Cardiac atrium fibroblast (primary cell): Measurements from ENCODE around the gene SNRK. TPM values are rescaled to one million over a fixed set of nuclear protein-coding genes. Genes with fewer than 3 reads are reported as not detected.

Source experiments
- total RNA-seq: library from RNA; depleted of rRNA; stranded (reverse); fragments of >200 nt; gene quantifications from 2 replicates; pipeline ENCODE4 v1.2.3, GENCODE V29; 2015

SNRK gene
- 14.7 and 17.1 TPM in 2 replicates for total RNA-seq

GRCh38 chr3:43286115-43286840 is at the start of gene SNRK:
Gene SNRK (plus strand): TSS chr3:43286540. CDS start chr3:43303204, 16,664 bp downstream.

Other genes with a start within 250 kb of the SNRK start
- gene POMGNT2, start 180.5 kb upstream of the SNRK start, total RNA-seq: 7.8 and 10.2 TPM in 2 replicates